NAMALWA (cell line): ENCODE data around the gene CXCL3.
A peak's percentile ranks its signal among the peaks of the same experiment; 100 is the strongest.
"Not testable (repeated sequence)": the region's sequence is repeated elsewhere in the genome, so short reads cannot be mapped to it uniquely, and the experiment has no call there.

Experiments used
- DNase-seq: peaks from one replicate; pipeline ENCODE4 v3.0.0-alpha.2; 2015; ENCODE audit warnings: low spot score

The CXCL3 gene

DNA sequence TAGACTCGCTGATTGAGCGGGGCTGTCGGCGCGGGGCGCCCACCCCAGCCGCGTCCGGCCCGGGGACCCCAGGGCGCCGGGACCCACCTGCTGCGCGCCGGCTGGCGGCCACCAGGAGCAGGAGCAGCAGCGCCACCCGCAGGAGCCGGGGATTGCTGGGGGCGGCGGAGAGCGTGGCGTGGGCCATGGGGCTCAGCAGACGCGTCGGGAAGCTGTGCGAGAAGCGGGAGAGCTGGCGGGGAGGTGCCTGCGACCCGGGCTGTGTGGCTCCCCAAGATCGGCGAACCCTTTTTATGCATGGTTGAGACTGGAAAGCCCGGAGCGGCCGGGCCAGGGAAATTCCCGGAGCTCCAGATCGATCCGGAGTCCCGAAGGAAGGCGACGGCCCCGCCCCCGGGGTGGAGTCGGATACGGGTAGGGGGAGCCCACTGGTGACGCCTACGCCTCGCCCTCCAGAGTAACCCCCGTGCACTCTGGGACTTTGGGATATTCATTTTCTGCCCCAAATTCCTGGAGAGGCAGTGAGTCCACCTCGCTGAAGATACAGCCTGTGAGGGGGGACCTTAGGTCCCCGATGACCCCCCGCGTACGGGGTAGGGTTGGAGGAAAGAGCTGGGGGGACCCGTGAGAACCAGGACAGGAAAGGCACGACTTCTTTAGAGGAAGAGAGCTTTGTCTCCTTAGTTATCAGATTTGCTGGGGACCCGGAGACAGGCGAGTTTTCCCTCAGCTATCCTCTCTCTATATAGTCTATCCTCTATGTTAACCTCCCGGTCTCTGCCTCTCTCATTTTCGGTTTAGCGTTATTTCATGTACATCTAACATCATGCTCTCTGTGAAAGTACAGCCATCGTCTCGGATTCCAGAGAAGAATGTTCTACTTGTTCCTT lies at the start of gene CXCL3:
Gene CXCL3, minus strand, starts transcription at position 265 of the 890 bp plus-strand sequence. Its CDS starts 78 bp downstream, at position 187.
- DNase-seq, result no peak

DNA sequence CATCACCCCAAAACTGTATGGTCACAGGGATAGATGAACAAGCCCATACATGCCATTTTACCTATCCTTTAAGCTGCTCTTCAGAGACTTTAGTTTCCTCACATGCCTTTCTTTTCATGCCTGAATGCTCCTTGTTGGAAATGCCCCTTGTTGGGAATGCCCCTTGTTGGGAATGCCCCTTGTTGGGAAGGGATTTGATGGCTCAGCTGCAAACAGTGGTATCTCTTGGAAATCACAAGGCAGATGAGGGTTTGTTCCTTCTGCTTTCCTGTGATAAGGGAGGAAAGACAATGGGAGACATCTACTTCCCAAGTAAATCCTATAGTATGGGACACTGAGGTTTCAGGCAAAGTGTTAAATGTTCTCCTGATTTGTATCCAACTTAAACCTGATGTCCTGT lies 49.0 kb upstream of the CXCL3 start:
- no peak for DNase-seq

DNA sequence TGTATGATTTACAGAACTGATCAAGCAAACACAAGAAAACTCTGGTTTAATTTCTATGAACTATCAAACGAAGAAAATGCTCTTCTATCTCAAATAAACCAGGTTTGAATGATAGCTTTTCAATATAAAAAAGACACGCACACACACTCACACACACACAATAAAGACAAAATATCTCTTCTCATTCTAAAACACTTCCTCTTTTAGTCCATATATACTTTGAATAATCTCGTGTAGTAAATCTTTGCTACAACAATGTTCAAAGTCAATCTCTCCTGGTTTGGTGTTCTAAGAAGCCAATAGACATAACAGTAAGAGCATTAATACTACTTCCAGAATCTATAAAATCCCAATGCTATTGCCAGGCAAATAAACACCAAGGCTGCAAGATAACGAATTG lies 47.2 kb upstream of the CXCL3 start:
- no peak for DNase-seq

DNA sequence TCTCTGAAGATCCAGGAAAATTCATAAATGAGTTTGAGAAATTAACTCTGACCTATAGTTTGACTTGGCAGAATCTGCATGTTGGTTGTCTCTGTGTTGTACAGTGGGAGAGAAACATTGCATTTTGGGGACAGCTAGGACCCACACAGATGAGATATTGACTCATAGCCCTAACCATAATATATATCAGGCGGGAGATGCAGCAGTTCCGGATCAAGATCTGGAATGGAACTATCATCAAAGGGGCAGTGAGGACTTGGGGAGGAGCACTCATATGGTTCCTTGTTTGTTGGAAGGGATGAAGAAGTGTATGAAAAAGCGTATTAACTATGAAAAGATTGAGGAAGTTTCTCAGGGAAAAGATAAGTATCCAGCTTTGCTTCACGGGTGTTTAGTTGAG lies 46.5 kb upstream of the CXCL3 start:
- DNase-seq, result no peak

DNA sequence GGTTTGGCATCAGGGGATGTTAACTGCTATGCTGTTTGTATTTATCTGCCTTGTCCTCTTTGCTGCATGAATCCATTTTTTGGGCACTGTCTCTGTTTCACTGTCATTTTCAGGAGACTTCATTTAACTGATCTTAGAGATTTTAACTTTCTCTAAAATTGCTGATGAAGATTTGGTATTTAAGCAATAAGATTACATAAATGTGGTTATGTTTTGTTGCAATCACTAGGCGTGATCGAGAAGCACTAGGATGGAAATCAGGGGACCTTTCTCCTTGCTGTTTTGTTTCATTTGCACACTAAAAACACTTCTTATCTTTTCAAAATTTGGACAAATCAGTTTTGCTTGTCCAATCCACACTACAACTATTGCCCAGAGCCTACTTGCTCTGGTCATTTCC lies 45.1 kb upstream of the CXCL3 start:
- no peak for DNase-seq

DNA sequence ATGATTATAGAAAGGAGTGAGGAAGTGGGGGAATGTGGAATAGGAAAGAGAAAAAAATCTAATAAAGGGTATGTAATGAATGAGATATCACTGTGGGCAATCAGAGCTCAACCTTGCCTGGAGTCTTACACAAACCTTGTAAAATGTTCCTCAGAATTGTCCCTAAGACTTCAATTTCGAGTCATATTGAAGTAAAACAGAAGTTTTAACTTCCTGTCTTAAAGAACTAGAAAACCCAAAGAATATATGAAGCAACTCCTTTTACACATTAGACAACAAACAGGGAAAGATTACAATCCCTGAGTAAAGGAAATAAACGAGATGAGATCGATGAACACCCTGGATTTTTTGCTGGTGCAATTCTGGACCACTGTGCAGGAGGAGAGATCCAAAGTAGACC lies 42.5 kb upstream of the CXCL3 start:
- DNase-seq, result no peak

DNA sequence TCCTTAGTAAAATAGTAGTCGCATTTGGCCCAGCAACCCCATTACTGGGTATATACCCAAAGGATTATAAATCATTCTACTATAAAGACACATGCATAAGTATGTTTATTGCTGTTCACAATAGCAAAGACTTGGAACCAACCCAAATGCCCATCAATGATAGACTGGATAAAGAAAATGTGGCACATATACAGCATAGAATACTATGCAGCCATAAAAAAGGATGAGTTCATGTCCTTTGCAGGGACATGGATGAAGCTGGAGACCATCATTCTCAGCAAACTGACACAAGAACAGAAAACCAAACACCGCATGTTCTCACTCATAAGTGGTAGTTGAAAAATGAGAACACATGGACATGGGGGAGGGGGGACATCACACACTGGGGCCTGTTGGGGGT lies 41.9 kb upstream of the CXCL3 start:
- not testable (repeated sequence) for DNase-seq

DNA sequence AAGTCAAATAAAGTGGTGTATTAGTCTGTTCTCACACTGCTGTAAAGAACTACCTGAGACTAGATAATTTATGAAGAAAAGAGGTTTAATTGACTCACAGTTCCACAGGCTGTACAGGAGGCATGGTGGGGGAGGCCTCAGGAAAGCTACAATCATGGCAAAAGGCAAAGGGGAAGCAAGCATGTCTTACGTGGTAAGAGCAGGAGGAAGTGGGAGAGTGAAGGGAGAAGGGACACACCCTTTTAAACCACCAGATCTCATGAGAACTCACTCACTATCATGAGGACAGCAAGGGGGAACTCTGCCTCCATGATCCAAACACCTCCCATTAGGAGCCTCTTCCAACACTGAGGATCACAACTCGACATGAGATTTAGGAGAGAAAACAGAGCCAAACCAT lies 40.5 kb upstream of the CXCL3 start:
- not testable (repeated sequence) for DNase-seq

DNA sequence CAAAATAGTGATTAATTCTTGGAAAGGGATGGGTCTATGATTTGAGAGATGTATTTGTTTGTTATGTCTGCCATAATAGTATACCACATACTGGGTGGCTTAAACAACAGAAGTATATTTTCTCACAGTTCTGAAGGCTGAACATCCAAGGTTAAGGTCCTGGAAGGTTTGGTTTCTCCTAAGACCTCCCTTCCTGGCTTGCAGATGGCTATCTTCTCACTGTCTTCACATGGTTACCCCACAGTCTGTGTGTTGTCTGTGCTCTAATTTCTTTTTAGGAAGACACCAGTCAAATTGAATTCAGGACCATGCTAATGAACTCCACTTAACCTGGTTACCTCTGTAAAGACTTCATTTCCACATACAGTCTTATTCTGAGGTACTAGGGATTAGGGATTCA lies 34.9 kb upstream of the CXCL3 start:
- no peak for DNase-seq

DNA sequence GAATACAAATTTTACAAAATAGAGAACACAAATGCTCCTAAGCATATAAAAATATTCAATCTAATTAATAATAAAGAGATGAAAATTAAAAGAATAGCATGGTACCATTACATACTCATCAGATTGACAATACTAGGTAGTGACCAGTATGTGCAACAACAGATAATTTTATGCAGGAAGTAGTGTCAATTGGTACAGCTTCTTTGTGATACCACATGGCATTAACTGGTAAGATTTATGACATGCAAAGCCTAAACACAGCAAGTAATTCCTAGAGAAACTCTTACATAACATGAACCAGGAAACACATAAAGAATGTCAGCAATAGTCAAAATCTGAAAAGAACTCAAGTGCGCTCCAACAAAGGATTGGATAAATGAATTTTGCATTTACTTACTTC lies 34.2 kb upstream of the CXCL3 start:
- DNase-seq, result no peak

DNA sequence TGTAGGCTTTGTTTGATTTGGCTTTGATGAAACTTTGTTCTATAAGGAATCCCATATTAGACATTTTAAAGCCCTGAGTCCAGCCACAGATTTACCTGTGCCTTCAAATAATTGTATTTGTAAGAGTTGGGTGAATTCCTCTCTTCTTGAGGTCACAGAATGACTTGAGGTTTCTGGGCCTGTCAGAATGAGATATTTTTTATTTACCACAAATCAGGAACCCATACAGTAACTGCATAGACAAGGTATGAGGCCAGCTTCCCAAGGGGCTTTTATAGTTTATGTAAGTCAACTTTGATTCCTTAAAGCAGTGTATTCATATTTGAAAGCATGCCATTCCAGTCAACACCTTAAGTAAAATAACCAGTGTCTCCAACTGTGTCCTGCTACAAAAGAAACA lies 29.1 kb upstream of the CXCL3 start:
- DNase-seq, result no peak

DNA sequence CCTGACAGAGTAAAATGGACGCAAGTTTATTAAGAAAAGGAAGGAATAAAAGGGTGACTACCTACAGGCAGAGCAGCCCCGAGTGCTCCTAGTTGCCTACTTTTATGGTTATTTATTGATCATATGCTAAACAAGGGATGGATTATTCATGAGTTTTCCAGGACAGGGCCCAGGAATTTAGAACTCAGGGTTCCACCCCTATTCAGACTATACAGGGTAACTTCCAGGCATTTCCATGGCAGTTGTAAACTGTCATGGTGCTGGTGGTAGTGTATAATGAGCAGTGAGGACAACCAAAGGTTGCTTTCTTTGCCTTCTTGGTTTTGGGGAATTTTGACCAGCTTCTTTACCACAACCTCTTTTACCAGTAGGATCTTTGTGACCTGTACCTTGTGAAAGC lies 27.7 kb upstream of the CXCL3 start:
- no peak for DNase-seq

DNA sequence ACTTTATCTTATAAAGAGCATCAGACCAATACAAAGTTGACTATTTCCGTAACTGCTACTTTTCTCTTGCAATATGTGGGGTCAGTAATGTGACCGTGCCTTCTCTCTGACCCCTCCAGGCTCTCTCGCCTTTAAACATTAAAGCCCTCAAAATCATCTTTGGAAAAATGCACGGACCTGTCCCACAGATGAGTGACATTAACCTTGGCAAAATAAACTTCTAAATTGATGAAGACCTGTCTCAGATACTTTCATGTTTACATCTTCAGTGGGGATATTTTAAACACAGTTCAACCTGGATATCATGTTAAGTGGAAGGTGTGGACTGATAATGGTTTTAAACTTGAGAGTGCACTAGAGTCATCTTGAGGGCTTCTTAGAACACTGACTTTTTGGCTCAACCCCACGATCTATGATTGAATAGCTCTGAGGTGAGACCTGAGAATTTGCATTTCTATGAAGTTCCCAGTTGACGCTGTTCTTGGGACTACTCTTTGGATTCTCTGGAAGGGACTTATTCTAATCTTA lies 26.7 kb upstream of the CXCL3 start:
- DNase-seq, result no peak

DNA sequence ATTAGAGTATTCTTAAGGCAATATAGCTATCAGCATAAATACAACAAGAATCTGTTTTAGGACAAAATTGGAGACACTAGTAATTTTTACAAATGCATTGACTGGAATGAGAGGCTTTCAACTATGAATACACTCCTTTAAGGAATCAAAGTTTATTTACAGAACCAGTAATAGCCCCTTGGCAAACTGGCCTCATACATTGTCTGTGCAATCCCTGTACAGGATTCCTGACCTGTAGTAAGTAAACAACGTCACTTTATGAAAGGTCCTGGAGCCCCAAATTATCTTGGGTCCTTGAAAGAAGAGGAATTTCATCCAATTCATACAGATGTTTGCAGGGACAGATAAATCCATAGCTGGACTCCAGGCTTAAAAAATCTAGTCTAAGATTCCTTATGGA lies 25.4 kb upstream of the CXCL3 start:
- no peak for DNase-seq

DNA sequence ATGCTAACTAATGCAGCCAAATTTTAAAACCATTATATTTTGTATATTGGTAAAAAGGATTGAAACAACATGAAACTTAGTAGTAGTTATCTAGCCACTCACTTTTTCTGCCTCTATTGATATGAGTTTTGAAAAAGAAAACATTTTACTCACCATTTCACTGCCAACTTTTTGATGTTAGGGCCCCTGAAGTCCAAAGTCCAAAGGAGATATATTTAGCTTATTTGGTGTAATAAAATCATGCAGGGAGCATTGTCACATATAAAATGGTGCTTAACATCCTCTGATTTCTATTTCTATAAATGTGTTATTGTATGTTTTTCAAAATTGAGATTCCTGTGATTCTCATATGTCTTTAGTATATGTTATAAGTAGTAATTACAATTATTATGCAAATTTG lies 24.5 kb upstream of the CXCL3 start:
- no peak for DNase-seq

DNA sequence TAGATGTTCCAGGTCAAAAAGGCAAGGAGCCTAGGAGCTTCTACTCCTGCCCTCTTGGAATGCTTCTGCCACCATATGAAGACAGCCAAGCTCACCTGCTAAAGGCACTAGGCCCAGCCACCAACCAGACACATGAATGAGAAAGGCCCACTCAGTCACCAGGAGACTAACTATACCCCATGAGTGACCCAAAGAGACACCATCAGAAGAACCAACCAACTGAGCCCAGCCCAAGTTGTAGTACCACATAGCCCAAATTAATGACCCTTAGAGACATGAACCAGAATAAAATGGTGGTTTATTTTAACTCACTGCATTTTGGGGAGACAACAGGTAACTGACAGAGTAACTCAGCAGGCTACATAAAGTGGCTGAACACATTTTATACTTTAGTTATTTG lies 22.9 kb upstream of the CXCL3 start:
- DNase-seq, result no peak

DNA sequence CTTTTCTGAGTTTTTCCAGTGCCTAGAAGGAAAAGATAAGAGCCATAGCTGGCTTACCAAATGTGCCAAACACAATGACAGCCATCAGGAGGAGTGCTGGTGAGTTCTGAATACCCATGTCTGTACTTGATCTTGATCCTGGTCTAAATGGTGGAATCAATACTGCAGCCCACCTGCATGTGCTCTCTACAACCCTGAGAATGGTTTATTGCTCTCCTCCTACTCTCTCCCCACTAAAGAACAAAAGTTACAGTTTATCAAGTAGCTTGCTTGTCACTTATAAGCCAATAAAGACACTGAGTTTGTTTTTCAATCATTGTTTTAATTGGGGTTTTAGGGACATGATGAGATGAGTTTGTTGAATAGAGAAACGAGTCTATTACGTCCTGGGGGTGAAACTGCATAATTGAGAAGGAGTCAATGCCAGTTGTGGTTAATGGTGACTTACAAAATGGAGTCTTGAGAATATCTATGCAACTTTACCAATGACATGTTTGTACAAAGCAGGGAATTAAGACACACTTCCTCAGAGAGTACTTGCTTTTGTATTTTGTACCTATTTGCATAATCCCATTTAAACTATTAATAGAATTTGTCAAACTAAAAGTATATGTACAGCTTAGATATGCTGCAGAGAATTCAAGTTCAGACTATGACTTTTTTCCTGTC lies 20.8 kb upstream of the CXCL3 start:
- no peak for DNase-seq

DNA sequence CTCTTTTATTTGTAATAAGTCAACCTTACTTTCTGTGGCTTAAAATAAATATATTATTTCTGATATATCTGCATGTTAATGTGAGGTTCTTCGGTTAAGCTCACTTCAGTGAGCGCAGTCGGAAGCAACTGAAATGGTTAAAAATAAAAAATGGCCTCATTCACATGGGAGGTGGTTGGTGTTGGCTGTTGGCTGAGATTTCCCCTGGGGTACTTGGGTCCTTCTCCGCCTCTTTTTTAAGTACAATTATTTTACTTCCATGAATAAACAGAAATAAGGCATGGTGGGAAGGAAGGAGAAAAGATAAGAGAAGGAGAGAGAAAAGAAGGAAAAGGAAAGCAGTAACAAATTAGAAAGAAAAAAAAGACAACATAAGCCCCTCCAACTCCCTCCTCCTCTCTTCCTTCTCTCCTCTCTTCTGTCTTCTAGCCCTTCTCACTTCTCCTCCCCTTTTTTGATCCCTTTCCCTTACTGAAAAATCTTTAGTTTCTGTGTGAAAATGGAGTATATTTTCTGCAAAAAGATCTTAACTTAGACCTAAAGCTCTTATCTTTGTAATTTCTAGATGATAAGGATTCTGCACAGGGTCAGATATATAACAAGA lies 19.7 kb upstream of the CXCL3 start:
- DNase-seq, result no peak

DNA sequence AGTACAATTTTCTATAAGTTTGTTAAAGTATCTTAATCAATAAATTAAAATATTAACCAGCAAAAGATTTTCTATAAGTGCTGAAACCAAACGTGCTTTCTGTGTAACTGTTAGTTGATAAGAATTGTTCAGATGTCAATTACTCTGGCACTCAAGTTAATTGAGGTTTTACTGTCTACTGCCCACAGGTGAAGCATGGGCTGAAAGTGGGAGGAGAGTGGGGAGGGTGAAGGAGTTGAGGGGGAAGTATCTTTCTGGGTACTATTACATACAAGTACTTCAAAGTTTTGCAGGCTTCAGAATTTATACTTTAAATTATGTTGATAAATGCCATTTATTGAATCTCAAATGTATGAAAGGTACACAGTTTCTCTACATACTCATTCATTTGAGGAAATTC lies 19.1 kb upstream of the CXCL3 start:
- no peak for DNase-seq

DNA sequence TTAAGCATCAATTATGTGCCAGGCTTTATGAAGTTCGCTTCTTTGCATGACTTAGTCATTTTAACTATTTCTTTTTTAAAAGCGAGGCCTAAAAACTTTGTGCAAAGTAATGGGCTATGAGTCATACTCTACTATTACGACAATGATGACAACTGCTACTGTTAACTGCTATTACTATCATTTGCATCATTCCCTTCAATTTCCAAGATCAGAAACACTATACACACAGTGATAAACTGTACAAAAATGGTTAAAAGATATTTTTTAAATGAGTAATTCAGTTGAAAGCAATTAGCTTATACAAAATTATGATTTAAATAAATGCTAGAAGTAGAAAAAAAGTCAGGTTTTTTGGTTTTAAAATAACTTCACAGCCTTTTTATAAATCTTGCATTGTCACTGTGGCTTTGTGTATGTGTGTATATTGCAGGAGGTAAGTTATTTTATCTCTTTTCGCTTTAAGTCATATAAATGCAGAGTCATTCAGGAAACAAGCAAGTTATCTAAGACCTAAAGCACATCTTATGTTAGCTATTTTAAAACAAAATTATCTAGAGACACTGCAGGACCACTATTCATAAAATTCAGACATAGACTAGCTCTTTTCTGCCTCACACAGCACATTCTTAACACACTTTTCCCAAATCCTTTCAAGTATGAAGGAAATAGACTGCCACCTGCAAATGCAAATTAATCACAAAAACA lies 18.5 kb upstream of the CXCL3 start:
- DNase-seq, result no peak

DNA sequence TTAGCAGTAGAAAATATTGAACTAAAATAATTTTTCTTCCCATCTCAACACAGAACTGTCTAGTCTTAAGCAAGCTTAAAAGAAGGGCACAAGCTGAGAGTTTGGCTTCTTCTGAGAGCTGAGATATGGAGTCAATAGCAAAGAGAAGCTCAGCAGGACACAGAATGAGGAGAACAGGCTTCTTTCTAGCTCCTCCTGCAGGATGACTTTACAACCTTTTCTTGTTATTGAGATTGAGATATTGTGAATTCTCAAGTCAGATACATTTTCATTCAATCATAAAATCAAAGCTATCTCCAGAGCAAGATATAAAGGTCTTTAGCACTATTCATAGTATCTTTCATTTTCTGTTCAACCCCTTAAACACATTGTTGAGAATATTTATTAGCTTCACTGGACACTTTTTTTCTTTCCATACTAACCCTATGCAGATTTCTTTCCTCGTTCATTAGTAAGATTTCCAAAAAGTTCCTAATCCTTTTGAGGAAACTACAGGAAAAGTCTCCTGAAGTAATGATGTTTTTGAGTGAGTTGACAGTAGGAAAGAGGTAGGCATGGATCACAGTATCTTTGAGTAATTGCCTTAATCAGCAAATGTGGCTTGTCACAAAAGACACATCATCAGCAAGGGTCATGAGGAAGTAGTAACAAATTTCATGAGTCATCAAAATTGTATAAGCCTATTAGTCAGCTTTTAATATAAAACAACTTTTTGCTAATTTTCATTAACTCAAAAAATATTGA lies 17.8 kb upstream of the CXCL3 start:
- peak; percentile 19 for DNase-seq

DNA sequence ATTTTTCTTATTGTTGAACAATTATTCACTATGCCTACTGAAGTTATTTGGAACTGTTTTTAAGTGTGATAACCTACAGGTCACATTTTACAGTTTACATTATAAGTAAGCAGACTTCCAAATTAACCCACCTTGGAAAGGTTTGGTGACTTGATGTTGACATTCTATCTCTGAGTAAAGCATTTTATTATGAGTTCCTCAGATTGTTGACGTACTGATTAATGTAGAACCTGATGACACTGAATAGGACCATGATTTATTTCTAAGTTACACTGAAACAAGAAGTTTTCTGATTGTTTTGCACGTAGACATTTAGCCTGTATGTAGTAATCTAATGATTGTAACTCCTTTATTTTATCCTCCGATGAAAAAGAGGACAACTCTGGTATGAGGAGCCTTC lies 17.0 kb upstream of the CXCL3 start:
- DNase-seq, result no peak
